Measurements from ENCODE around the gene GRID1.

DNA sequence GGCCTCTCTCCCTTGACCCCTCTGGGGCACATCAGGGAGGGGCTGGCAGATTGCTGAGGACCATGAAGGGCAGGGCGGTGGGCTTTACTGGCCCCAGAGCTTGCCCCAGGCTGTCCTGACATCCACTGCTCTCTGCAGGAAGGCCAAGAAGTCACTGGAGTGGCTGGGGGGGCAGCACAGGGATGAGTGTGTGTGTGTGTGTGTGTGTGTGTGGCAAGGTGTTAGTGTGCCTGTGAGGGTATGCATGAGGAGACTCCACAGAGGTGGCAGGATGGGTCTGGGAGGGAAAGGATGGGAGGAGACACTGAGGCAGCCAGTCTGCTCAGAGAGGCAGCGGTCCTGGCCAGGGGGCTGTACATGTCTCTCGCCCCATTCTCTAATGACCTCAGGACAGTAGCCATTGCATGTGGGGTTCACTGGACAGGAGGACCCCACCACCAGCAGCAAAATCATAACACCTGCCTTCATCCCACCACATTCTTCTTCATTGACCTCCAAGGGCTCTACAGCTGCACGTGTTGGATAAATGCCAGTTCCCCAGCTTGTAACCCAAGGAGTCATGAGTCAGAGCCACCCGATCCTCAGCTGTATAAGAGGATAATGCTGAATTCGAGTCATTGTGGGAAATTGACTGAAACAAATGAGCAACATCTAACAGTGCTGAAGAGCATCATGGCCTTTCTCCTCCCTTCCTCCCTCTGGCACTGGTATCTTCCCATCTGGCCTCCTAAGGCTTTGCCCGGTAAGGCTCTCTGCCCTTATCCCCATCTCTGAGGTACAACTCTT, 720.5 kb downstream of the GRID1 start:
- no peak for TF ChIP-seq PHF8 (IDR thresholded peaks at IDR 0.05; ENCODE audit: borderline replicate concordance, low read length)
- TF ChIP-seq SMC3 (conservative IDR thresholded peaks at IDR 0.05; ENCODE audit: insufficient read depth, low read depth, low read length), result no peak
